OCI-LY1 (cell line): ENCODE data around the gene GNL3L.

Experiments
- CTCF ChIP-seq: fragments of 200-600 bp; sonication (generic), shearing (Covaris generic); IDR thresholded peaks from 2 replicates; pipeline ENCODE4 v1.5.1; 2017; ENCODE audit warnings: mild to moderate bottlenecking, antibody characterized with exemption, low read length, moderate library complexity, mixed read lengths
- EZH2 ChIP-seq: fragments of 200-600 bp; sonication (generic), shearing (Covaris generic); IDR thresholded peaks from 2 replicates; pipeline ENCODE4 v1.8.0; 2017; ENCODE audit warnings: borderline replicate concordance, mixed run types, mild to moderate bottlenecking, antibody characterized with exemption, low read length, moderate library complexity, mixed read lengths

GRCh38 chrX:54534271-54534670 is 4.3 kb downstream of the GNL3L start:
- no peak for TF ChIP-seq CTCF
- no peak for TF ChIP-seq EZH2
